Uterus (tissue), 4 donors: ENCODE measurements around the gene KIRREL3. TPM values are rescaled to one million over a fixed set of nuclear protein-coding genes. Genes with fewer than 3 reads are reported as not detected.

Source experiments
- DNase-seq, 2 donors: peaks; one replicate each; pipeline ENCODE4 v3.0.0-alpha.2; 2019 to 2020
- H3K27ac ChIP-seq, 2 donors: fragments of 200-600 bp; sonication (generic); 1 replicate in 1 of 2; 2 replicates in 1 of 2; pipeline ENCODE4 v1.5.1; 2016 to 2018
- H3K27me3 ChIP-seq, 2 donors: fragments of 200-600 bp; sonication (generic); one replicate each; pipeline ENCODE4 v1.5.1; 2018 to 2019; ENCODE audit warnings: control low read depth in 1 of 2
- H3K36me3 ChIP-seq, 2 donors: fragments of 200-600 bp; sonication (generic); one replicate each; pipeline ENCODE4 v1.5.1; 2019; ENCODE audit warnings: control low read depth in 1 of 2
- H3K4me1 ChIP-seq, 2 donors: fragments of 200-600 bp; sonication (generic); one replicate each; pipeline ENCODE4 v1.5.1; 2018 to 2019; ENCODE audit warnings: control low read depth in 1 of 2
- H3K4me3 ChIP-seq, 2 donors: fragments of 200-600 bp; sonication (generic); 1 replicate in 1 of 2; 2 replicates in 1 of 2; pipeline ENCODE4 v1.5.1; 2018 to 2019; ENCODE audit warnings: mild to moderate bottlenecking in 1 of 2
- H3K9me3 ChIP-seq, 2 donors: fragments of 200-600 bp; sonication (generic); one replicate each; pipeline ENCODE4 v1.5.1; 2019; ENCODE audit warnings: control low read depth in 1 of 2
- POLR2A ChIP-seq, 2 donors: fragments of 450-650 bp; IDR thresholded peaks; one replicate each; pipeline ENCODE4 v1.6.1; 2016; ENCODE audit warnings: antibody characterized with exemption in 2 of 2, mild to moderate bottlenecking in 1 of 2, moderate library complexity in 1 of 2
- intact Hi-C: fragments of 100-400 bp; cut with DNase I; formaldehyde crosslinking; loops from one replicate; pipeline ENCODE4 v1.15.1; 2023; ENCODE audit warnings: low total_unique reads
- total RNA-seq, 4 donors: library from RNA; depleted of rRNA in 3 of 4; stranded (reverse); fragments of >200 nt in 3 of 4; gene quantifications; one replicate each; pipeline versions ENCODE4 v1.1.0 to v1.2.4, GENCODE V29; 2014 to 2023
- TF ChIP-seq, protein P1 (sequence below), 4 experiments: fragments of 200-600 bp in 2 of 4; fragments of 450-650 bp in 2 of 4; sonication (generic) in 2 of 4; IDR thresholded peaks; one replicate each; pipeline ENCODE4 v1.5.1; 2016 to 2019; ENCODE audit warnings: antibody characterized with exemption in 4 of 4, mild to moderate bottlenecking in 2 of 4, moderate library complexity in 1 of 4
- donor health status: DM: yes; HTN: yes; CAD: no.

The KIRREL3 gene
- total RNA-seq, 4 donors from 2014 or later = 10.0 TPM; not detected in 3

DNA sequence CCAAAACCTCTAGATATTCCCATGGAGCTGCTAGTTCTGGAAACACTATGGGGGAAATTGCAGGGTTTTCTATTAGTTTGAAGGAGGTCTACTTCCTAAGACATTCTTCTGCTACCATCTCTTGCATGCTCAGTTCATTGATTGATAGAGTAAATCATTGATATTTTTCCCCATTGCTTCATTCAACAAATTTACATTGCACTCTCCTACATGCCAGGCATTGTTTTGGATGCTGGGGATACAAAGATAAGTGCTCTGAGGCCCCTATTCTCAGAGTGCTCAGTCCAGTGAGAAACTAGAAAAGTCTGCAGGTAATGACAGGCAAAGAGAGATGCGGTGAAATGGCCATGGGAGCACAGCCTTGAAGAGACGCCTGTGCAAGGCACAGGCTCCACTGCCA, 313.1 kb downstream of the KIRREL3 start:
- H3K27me3 ChIP-seq = no peaks in the 10 kb centered on the region
- H3K9me3 ChIP-seq = no peaks in the 10 kb centered on the region
- no peak overlapping the region for H3K4me3 ChIP-seq
- TF ChIP-seq, protein P1, sequence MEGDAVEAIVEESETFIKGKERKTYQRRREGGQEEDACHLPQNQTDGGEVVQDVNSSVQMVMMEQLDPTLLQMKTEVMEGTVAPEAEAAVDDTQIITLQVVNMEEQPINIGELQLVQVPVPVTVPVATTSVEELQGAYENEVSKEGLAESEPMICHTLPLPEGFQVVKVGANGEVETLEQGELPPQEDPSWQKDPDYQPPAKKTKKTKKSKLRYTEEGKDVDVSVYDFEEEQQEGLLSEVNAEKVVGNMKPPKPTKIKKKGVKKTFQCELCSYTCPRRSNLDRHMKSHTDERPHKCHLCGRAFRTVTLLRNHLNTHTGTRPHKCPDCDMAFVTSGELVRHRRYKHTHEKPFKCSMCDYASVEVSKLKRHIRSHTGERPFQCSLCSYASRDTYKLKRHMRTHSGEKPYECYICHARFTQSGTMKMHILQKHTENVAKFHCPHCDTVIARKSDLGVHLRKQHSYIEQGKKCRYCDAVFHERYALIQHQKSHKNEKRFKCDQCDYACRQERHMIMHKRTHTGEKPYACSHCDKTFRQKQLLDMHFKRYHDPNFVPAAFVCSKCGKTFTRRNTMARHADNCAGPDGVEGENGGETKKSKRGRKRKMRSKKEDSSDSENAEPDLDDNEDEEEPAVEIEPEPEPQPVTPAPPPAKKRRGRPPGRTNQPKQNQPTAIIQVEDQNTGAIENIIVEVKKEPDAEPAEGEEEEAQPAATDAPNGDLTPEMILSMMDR (IDR thresholded peaks at IDR 0.05) = no peak
- no peak for TF ChIP-seq POLR2A (IDR thresholded peaks at IDR 0.05)
- H3K4me1 ChIP-seq = no peaks in the 10 kb centered on the region
- intact Hi-C loops = no loop called here
- no peaks in the 10 kb centered on the region for H3K36me3 ChIP-seq
- H3K27ac ChIP-seq = no peak overlapping the region
- DNase-seq = no peak

DNA sequence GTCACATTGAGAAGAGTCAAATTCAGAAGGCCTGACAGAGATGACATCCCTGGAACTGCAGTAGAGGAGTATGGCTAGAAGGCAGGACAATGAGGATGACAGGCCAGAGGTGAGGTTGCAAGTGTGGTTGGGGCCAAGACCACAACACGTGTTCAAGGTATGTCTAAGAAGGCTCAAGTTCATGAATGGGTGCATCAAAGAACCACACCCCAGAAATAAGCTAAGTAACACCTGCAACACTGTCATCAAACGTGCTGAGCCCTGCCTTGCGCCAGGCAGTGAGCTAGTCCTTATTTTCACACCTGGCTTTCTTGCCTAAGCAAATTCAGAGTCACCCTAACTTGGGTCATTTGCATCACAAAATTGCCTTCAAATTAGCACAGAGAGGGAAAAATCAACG, 313.6 kb downstream of the KIRREL3 start:
- TF ChIP-seq, protein P1 (IDR thresholded peaks at IDR 0.05) = no peak
- TF ChIP-seq POLR2A (IDR thresholded peaks at IDR 0.05) = no peak
- H3K4me3 ChIP-seq = no peak overlapping the region

DNA sequence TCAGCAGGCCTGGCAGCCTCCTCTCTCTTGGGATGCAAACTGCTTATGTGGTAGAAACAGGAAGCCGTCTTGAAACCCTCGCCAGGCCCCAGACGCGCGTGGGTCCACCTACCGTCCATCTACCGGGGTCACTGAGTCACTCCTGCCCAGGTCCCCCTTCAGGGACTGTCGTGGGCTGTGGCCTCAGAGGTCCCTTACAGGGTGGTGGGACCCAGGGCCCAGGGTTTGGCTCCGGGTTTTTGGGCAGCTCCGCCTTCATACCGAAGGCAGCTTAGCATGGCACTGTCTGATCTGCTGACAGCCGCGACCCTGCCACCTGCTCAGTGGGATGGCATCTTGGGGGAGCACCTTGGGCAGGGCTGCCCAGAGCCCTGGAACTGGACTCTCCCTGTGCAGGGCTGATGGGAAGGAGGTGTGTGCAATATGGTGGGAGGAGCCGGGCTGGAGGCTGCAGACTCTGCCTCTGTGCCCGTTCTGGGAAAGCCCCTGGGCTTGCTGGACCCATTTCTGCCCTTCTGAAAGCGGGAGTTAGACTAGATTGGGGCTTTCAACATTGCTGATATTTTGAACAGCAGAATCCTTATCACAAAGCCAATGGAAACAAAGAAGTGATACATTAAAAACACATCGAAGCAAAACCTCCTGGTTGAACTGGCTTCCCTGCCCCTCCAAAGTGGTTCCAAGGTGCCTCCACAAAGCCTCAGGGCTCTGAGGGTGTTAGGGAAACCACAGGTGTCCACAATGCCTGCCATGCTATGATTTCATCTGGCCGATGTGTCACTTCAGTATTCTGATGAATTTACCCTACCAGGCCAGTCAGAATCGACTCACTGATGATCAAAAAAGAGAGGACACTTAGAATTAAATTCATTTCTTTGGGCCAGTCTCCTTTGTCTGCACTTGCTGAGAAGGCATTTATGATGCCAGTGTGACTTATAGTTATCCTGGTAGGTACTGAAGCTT, 316.5 kb downstream of the KIRREL3 start:
- TF ChIP-seq, protein P1 (IDR thresholded peaks at IDR 0.05) = no peak
- no peak for TF ChIP-seq POLR2A (IDR thresholded peaks at IDR 0.05)

More for the DNA sequence above, 313.6 kb downstream of the KIRREL3 start:
- Histone ChIP-seq H3K27me3 (no peaks in the 10 kb centered on the region), H3K27ac (no peak overlapping the region), H3K36me3 (no peaks in the 10 kb centered on the region), H3K4me1 (no peaks in the 10 kb centered on the region), H3K9me3 (no peaks in the 10 kb centered on the region)
- DNase-seq = no peak
- intact Hi-C loops = no loop called here

DNA sequence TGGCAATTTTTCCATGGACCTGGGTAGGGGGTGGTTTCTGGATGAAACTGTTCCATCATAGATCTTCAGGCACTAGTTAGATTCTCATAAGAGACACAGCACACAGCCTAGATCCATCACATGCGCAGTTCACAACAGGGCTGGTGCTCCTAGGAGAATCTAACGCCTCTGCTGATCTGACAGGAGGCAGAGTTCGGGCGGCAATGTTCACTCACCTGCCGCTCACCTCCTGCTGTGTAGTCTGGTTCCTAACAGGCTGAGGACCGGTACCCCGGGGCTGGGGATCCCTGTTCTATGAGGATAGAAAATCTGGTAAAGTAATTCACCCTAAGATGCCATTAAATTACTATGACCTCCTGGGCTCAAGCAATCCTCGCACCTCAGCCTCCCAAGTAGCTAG, 318.0 kb downstream of the KIRREL3 start:
- H3K4me1 ChIP-seq = no peaks in the 10 kb centered on the region
- H3K9me3 ChIP-seq = no peaks in the 10 kb centered on the region
- intact Hi-C loops = no loop called here
- H3K36me3 ChIP-seq = no peaks in the 10 kb centered on the region
- no peak overlapping the region for H3K27ac ChIP-seq
- no peak overlapping the region for H3K4me3 ChIP-seq
- TF ChIP-seq, protein P1 (IDR thresholded peaks at IDR 0.05) = no peak
- TF ChIP-seq POLR2A (IDR thresholded peaks at IDR 0.05) = no peak
- DNase-seq = no peak
- H3K27me3 ChIP-seq = no peaks in the 10 kb centered on the region

More for the DNA sequence above, 316.5 kb downstream of the KIRREL3 start:
- Histone ChIP-seq H3K27ac (no peak overlapping the region), H3K36me3 (no peaks in the 10 kb centered on the region), H3K4me3 (no peak overlapping the region), H3K27me3 (no peaks in the 10 kb centered on the region), H3K4me1 (no peaks in the 10 kb centered on the region), H3K9me3 (no peaks in the 10 kb centered on the region)
- intact Hi-C loops = no loop called here
- DNase-seq = no peak

DNA sequence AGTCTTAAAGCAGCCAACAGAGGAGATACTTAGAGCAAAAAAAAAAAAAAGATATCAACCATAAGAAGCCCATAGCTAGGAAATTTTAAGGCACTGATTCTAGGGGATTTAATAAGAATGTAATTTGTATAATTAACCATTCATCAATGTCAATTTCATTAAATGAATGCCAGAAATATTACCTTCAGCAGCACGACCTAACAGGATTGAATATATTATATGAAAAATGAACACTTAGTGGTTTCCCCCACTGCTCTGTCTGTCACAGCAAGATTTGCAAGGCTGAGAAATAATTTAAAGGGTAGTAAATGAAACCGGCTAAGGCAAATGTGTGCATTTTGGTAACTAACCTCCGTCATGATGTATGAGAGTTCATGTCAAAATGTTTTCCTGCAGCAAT, 319.9 kb downstream of the KIRREL3 start:
- H3K36me3 ChIP-seq = no peaks in the 10 kb centered on the region
- no peaks in the 10 kb centered on the region for H3K9me3 ChIP-seq
- no peaks in the 10 kb centered on the region for H3K27me3 ChIP-seq
- H3K4me1 ChIP-seq = no peaks in the 10 kb centered on the region
- no peak for DNase-seq
- TF ChIP-seq, protein P1 (IDR thresholded peaks at IDR 0.05) = no peak
- TF ChIP-seq POLR2A (IDR thresholded peaks at IDR 0.05) = no peak
- no peak overlapping the region for H3K4me3 ChIP-seq
- H3K27ac ChIP-seq = no peak overlapping the region
- intact Hi-C loops = no loop called here
